Lung (tissue), 12 donors: Measurements from ENCODE around the gene KCNC3. TPM values are rescaled to one million over a fixed set of nuclear protein-coding genes. Genes with fewer than 3 reads are reported as not detected.

Experiments used
- ATAC-seq: fragments of 200-7000 bp; cut with Tn5 transposase; one replicate; pipeline ENCODE4 v1.9.1; 2020; ENCODE audit warnings: moderate number of reproducible peaks; ENCODE audit not compliant: insufficient read depth, low FRiP score
- DNase-seq, 3 donors: peaks; one replicate each; pipeline ENCODE4 v3.0.0-alpha.2; 2013 to 2017
- H3K27ac ChIP-seq, 2 donors: one replicate each; pipeline ENCODE4 v1.5.1; 2013; ENCODE audit warnings: mild to moderate bottlenecking in 2 of 2, moderate library complexity in 2 of 2, control low read depth in 1 of 2, inconsistent platforms in 1 of 2, low read depth in 1 of 2, low read length in 1 of 2
- H3K27me3 ChIP-seq, 3 donors: one replicate each; pipeline ENCODE4 v1.5.1; 2013; ENCODE audit warnings: low read length in 2 of 3; ENCODE audit not compliant: control insufficient read depth in 3 of 3, insufficient read depth in 3 of 3
- H3K36me3 ChIP-seq, 4 donors: one replicate each; pipeline ENCODE4 v1.5.1; 2013; ENCODE audit warnings: low read length in 4 of 4, mild to moderate bottlenecking in 1 of 4, moderate library complexity in 1 of 4; ENCODE audit not compliant: control insufficient read depth in 4 of 4, insufficient read depth in 4 of 4
- H3K4me1 ChIP-seq, 5 donors: one replicate each; pipeline ENCODE4 v1.5.1; 2013; ENCODE audit warnings: low read length in 5 of 5, mild to moderate bottlenecking in 2 of 5, moderate library complexity in 1 of 5; ENCODE audit not compliant: control insufficient read depth in 5 of 5, insufficient read depth in 5 of 5
- H3K4me3 ChIP-seq: one replicate; pipeline ENCODE4 v1.5.1; 2013; ENCODE audit warnings: mild to moderate bottlenecking, control low read depth, moderate library complexity
- H3K9ac ChIP-seq, 2 donors: one replicate each; pipeline ENCODE4 v1.5.1; 2013; ENCODE audit warnings: low read length in 2 of 2, control low read depth in 1 of 2; ENCODE audit not compliant: insufficient read depth in 1 of 2
- H3K9me3 ChIP-seq, 4 donors: one replicate each; pipeline ENCODE4 v1.5.1; 2013; ENCODE audit warnings: low read length in 3 of 4, mild to moderate bottlenecking in 1 of 4, moderate library complexity in 1 of 4; ENCODE audit not compliant: control insufficient read depth in 4 of 4, insufficient read depth in 3 of 4
- CTCF ChIP-seq: IDR thresholded peaks from 2 replicates; pipeline ENCODE4 v1.5.1; 2012; ENCODE audit warnings: mild to moderate bottlenecking; ENCODE audit errors: control extremely low read depth, extremely low read depth
- WGBS, 2 donors: extraction: QIAGEN DNeasy Blood & Tissue Kit; methylation state at CpG; one replicate each; pipeline ENCODE4 v1.1.7; 2013; 5-methylcytosine and 5-hydroxymethylcytosine counted together
- polyA plus RNA-seq, 2 donors: library from polyadenylated mRNA; stranded (reverse); fragments of 200-250 nt; gene quantifications; one replicate each; pipeline ENCODE4 v1.2.1, GENCODE V29; 2013
- total RNA-seq, 2 donors: library from RNA; depleted of rRNA in 1 of 2; stranded (reverse); fragments of >200 nt in 1 of 2; gene quantifications; one replicate each; pipeline ENCODE4 v1.2.1, GENCODE V29; 2014 to 2021
- donor health status: control.
- donor health status: control.
- donor health status: Bipolar disorder and iron deficiency.
- donor health status: healthy.
- donor health status: DM: yes; HTN: yes; CAD: no.

Gene KCNC3
- total and polyA plus RNA-seq, 4 donors: 2.6 to 13.2 (median 5.2) TPM

DNA sequence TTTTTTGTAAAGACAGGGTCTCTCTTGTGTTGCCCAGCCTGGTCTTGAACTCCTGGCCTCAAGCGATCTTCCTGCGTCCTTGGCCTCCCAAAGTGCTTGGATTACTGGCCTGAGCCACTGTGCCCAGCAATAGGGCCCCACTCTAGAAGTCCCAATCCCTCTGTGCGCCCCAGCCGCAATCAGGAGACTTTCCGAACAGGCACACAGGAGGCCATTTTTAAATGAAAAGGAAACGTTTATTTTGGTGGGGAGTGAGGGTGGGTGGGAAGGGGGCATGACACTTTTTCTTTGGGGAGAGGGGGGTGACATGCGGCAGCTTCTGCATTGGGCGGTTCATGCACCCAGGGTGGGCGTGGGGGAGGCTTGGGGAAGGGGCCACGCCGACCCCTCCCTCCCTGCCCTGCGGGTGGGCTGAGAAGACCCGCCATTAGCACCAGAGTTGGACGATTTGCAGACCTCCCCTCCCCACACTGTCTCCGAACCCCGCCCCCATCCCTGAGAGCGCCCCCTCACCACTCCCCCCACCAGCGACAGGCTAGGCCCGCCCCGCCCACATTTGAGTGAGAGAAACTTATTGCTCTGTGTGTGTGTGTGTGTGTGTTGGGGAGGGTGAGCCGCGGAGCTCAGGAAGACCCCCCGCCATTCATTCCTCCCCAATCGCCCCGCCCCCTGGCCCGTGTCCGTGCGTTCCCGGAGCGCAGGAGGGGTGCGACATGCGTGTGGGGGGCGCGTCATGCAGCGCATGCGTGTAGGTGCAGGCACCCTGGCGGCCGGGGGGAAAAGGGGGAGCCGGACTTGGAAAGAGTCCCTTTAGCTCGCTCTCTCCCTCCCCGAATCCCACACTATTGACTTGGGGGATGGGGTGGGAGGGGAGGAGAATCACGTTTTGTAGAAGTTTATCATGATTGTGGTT, 17.2 kb downstream of the KCNC3 start:
- Histone ChIP-seq H3K27ac (no peak overlapping the region), H3K4me1 (peaks cover 0 to 4% (median 0%) of the 10 kb centered on the region in 5 donors), H3K36me3 (peaks cover 0 to 10% (median 7%) of the 10 kb centered on the region in 4 donors), H3K27me3 (peaks cover 2 to 25% (median 15%) of the 10 kb centered on the region in 3 donors), H3K4me3 (no peak overlapping the region), H3K9me3 (peaks cover 0 to 7% (median 3%) of the 10 kb centered on the region in 4 donors), H3K9ac (no peak overlapping the region)
- DNase-seq (peak; percentile 87 to 89 (median 89)), ATAC-seq (no peak)
- 4 to 5% methylated on average over 38 to 42 of the region's 42 CpGs for WGBS, 2 donors
- TF ChIP-seq CTCF: no peak

- no peak overlapping the region for H3K4me3 ChIP-seq
- peaks cover 0 to 16% (median 9%) of the 10 kb centered on the region in 4 donors for H3K36me3 ChIP-seq
- peaks cover 0 to 3% (median 0%) of the 10 kb centered on the region in 5 donors for H3K4me1 ChIP-seq
- no peak overlapping the region for H3K9ac ChIP-seq
- no peak for DNase-seq
- H3K9me3 ChIP-seq: peaks cover 0 to 9% (median 3%) of the 10 kb centered on the region in 4 donors
- WGBS, 2 donors: 49 to 53% methylated on average over 10 of the region's 10 CpGs
- no peak for TF ChIP-seq CTCF
- ATAC-seq: no peak
- H3K27ac ChIP-seq: no peak overlapping the region
- H3K27me3 ChIP-seq: peaks cover 0 to 25% (median 15%) of the 10 kb centered on the region in 3 donors
Measured at GRCh38 chr19:50310759-50311465, 18.3 kb downstream of the KCNC3 start.

DNA sequence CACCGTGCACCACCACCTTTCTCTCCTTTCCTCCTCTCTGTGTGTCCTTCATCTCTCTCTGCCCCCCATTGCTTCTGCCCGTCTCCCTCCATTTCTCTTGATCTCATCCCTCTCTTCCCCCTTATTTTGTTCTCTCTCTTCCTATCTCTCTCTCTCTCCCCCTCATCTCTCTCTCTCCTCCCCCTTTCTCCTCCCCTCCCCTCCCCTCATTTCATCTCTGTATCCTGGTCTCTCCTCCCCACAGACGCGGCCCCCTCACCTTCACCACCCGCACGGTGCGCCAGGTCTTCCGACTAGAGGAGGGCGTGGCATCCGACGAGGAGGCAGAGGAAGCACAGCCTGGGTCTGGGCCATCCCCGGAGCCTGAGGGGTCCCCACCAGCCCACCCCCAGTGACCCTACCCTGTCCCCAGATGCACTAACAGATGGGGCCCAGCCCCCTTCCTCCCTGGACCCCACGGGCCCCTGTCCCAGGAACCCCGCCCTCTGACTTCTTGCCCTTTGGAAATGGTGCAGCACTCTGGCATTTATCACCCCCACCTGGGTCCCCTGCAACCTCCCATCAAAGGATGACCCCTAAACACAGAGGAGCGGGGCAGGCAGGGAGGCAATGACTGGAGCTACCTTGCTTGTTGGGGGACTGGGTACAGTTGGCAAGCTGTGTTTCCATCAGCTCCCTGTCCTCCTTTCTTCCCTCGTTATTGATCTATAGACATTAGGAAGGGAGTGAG, 19.6 kb downstream of the KCNC3 start:
- TF ChIP-seq CTCF: no peak
- peaks cover 0 to 16% (median 10%) of the 10 kb centered on the region in 4 donors for H3K36me3 ChIP-seq
- H3K9me3 ChIP-seq: peaks cover 0 to 13% (median 3%) of the 10 kb centered on the region in 4 donors
- no peak for DNase-seq
- no peak for ATAC-seq
- no peak overlapping the region for H3K4me3 ChIP-seq
- 67% methylated on average over 16 of the region's 16 CpGs for WGBS, 2 donors
- no peak overlapping the region for H3K9ac ChIP-seq
- no peaks in the 10 kb centered on the region for H3K4me1 ChIP-seq
- peaks cover 0 to 20% (median 9%) of the 10 kb centered on the region in 3 donors for H3K27me3 ChIP-seq
- no peak overlapping the region for H3K27ac ChIP-seq
